ENCODE measurements around the gene KCTD16.

The KCTD16 gene

GRCh38 chr5:144457160-144457559, 286.5 kb downstream of the KCTD16 start:
- Histone ChIP-seq H3K9me3 (no peaks in the 10 kb centered on the region), H3K36me3 (no peaks in the 10 kb centered on the region), H3K4me3 (ENCODE audit: low read depth, low read length) (no peak overlapping the region), H3K27me3 (no peaks in the 10 kb centered on the region), H3K4me1 (no peaks in the 10 kb centered on the region)
- TF ChIP-seq CTCF (IDR thresholded peaks at IDR 0.05; ENCODE audit: low read depth, low read length), result no peak
- no peak for DNase-seq

DNA sequence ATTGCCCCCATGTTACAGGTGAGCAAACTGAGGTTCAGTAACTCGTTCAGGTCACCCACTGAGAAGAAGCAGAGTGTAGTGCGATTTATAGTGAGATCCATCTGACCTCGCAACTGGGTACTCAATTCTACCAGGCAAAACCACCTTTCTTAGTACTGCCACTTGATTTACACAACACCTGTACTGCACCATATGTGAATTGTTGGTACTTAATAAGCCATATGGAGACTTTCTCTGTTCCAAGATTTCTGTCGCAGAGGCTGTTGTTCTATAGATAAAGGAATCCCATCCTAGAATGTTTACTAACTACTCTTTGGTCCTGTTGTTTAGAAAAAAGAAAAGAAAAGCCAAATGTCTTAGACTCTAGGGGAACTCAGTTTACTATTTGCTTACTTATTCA, 287.5 kb downstream of the KCTD16 start:
- no peak for TF ChIP-seq CTCF (IDR thresholded peaks at IDR 0.05; ENCODE audit: low read depth, low read length)
- Histone ChIP-seq H3K4me3 (ENCODE audit: low read depth, low read length) (no peak overlapping the region), H3K4me1 (no peaks in the 10 kb centered on the region), H3K36me3 (no peaks in the 10 kb centered on the region), H3K9me3 (no peaks in the 10 kb centered on the region), H3K27me3 (no peaks in the 10 kb centered on the region)
- DNase-seq, result no peak

- no peaks in the 10 kb centered on the region for H3K9me3 ChIP-seq
- no peak overlapping the region for H3K4me3 ChIP-seq (ENCODE audit: low read depth, low read length)
- no peaks in the 10 kb centered on the region for H3K27me3 ChIP-seq
- H3K4me1 ChIP-seq, result no peaks in the 10 kb centered on the region
- H3K36me3 ChIP-seq, result no peaks in the 10 kb centered on the region
- TF ChIP-seq CTCF (IDR thresholded peaks at IDR 0.05; ENCODE audit: low read depth, low read length), result no peak
- DNase-seq, result no peak
Observed at GRCh38 chr5:144460600-144460999, 289.9 kb downstream of the KCTD16 start.

DNA sequence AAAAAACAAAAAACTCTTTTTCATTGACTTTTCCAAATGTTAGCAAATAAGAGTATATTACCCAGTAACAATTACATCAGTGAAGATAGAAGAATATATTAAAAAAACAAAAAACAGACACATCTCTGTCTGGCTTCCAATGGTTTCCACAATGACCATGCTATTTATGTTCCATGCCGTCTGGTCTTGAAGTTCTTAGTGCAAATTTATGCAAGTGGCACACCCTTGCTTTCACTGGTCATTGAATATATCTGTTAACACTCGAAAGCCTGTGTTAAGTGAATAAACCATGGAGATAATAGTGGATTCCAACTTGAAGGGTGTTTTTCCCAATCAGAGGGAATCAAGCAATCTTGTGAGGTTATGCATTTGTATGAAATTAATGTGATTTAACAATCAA, 291.9 kb downstream of the KCTD16 start:
- Histone ChIP-seq H3K36me3 (no peaks in the 10 kb centered on the region), H3K27me3 (no peaks in the 10 kb centered on the region), H3K4me3 (ENCODE audit: low read depth, low read length) (no peak overlapping the region), H3K9me3 (no peaks in the 10 kb centered on the region), H3K4me1 (no peaks in the 10 kb centered on the region)
- no peak for DNase-seq
- TF ChIP-seq CTCF (IDR thresholded peaks at IDR 0.05; ENCODE audit: low read depth, low read length), result no peak

DNA sequence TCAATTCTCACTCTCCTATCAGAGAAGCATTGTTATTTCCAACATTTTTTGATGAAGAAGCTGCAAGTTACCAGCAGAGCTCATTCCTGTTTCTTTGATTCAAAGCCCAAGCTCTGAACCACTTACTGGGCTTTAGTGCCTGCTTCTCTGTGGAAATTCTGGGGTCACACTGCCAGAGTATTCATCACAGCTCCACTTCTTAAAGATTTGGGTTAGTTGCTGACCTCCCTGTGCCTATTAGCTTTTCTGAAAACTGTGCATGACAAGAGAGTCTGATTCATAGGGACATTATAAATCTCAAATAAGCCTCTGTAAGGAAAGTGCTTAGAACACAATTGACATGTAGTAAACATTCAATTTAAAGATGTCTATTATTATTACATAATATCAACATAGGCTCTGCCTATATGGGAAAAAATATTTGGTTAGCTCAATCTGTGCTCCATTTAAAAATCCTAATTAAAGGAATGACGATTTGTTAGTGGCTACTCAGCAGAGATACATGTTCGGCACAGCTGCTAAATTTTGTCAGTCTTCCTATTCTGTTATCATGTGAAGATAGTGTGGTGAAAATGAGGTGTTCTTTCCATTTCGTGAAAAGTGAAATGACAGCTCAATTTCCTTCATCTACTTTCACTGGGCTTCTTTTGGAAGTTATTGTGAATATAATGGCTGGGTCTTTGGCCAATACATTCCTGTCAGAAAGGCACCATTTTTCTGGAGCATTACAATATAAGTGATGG, 293.0 kb downstream of the KCTD16 start:
- H3K36me3 ChIP-seq, result no peaks in the 10 kb centered on the region
- no peaks in the 10 kb centered on the region for H3K4me1 ChIP-seq
- H3K27me3 ChIP-seq, result no peaks in the 10 kb centered on the region
- DNase-seq, result no peak
- H3K4me3 ChIP-seq (ENCODE audit: low read depth, low read length), result no peak overlapping the region
- H3K9me3 ChIP-seq, result no peaks in the 10 kb centered on the region
- TF ChIP-seq CTCF (IDR thresholded peaks at IDR 0.05; ENCODE audit: low read depth, low read length), result no peak

GRCh38 chr5:144464306-144464705, 293.6 kb downstream of the KCTD16 start:
- Histone ChIP-seq H3K36me3 (no peaks in the 10 kb centered on the region), H3K4me1 (no peaks in the 10 kb centered on the region), H3K27me3 (no peaks in the 10 kb centered on the region), H3K4me3 (ENCODE audit: low read depth, low read length) (no peak overlapping the region), H3K9me3 (no peaks in the 10 kb centered on the region)
- TF ChIP-seq CTCF (IDR thresholded peaks at IDR 0.05; ENCODE audit: low read depth, low read length), result no peak
- no peak for DNase-seq
